ENCODE results near the gene ZNF776. TPM values are rescaled to one million over a fixed set of nuclear protein-coding genes. Genes with fewer than 3 reads are reported as not detected.
"Not testable (repeated sequence)": the region's sequence is repeated elsewhere in the genome, so short reads cannot be mapped to it uniquely, and the experiment has no call there.

Gene ZNF776
- 8.9 and 12.1 TPM in 2 replicates for polyA plus RNA-seq (2014; cell fraction: cytosol; rRNA removed)
- 10.6 and 12.8 TPM in 2 replicates for polyA plus RNA-seq (2014; cell fraction: nucleus; rRNA removed)

GRCh38 chr19:57746580-57747471, at the start of gene ZNF776:
ZNF776 (plus strand) TSS chr19:57746815; CDS start chr19:57747059, 244 bp downstream.
- DNase-seq (ENCODE audit: low spot score) = peak; percentile 84

- no peak for DNase-seq (ENCODE audit: low spot score)
Measured at GRCh38 chr19:57701625-57702024, 45.0 kb upstream of the ZNF776 start.

GRCh38 chr19:57706346-57706745, 40.3 kb upstream of the ZNF776 start:
- DNase-seq (ENCODE audit: low spot score) = no peak

GRCh38 chr19:57708641-57709361, 37.8 kb upstream of the ZNF776 start, which contains the start of gene ZNF154:
ZNF154 (minus strand) TSS chr19:57709204; CDS start chr19:57708971, 233 bp downstream.
- no peak for DNase-seq (ENCODE audit: low spot score)

DNA sequence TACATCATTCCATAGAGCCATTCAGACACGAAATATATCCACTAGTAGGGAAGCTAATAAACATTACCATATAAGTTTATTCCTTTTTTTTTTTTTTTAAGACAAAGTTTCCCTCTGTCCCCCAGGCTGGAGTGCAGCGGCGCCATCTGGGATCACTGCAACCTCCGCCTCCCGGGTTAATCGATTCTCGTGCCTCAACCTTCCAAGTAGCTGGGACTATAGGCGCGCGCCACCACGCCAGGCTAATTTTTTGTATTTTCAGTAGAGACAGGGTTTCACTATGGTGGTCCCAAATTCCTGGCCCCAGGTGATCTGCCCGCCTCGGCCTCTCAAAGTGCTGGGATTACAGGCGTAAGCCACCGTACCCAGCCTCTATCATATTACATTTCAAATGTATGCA, 37.0 kb upstream of the ZNF776 start:
- DNase-seq (ENCODE audit: low spot score) = no peak

GRCh38 chr19:57712222-57712621, 34.4 kb upstream of the ZNF776 start:
- no peak for DNase-seq (ENCODE audit: low spot score)

DNA sequence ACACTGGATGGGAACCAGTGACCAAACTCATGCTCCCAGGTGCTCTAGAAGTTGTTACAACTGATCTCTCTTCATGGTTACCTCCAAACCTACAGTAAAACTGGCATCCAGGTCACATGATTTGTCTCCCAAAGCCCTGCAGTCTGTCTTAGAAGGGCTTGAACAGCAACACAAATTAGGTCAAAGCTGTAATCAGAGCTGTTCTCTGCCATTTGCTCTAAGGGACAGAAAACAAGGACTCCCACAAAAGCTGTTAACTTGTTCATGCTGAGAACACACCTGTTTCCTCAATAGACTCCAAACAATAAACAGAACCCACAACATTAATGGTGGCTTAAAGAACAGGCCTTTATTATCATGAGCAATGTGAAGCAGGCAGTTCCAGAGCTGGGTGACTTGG, 27.2 kb upstream of the ZNF776 start:
- DNase-seq (ENCODE audit: low spot score) = no peak

DNA sequence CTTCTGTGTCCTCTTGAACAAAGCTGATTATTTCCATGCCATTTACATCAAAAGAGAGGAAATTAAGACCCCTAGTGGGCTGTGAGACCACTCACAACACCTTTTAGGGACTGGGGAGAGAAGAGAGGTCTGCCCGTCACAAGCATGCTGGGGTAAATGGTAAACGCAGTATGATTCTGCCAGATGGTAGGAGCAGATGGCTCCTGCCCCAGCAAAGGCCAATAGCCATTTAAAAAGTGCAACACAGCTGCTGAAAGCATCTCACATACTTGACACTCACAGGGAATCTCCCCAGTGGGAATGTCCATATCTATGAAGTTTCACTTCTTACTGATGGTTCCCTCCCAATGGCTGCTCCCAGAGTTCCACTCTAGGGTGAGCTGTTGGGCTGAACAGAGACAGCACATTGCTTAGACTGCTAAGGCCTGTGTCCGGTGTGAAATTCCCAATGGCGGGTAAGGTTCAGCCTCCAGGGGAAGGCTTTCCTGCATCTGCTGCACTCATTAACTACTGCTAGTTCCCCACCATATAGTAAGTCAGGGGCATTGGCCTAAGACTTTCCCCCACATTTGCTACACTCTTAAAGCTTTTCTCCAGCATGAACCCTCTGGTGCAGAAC, 26.6 kb upstream of the ZNF776 start:
- DNase-seq (ENCODE audit: low spot score) = no peak

DNA sequence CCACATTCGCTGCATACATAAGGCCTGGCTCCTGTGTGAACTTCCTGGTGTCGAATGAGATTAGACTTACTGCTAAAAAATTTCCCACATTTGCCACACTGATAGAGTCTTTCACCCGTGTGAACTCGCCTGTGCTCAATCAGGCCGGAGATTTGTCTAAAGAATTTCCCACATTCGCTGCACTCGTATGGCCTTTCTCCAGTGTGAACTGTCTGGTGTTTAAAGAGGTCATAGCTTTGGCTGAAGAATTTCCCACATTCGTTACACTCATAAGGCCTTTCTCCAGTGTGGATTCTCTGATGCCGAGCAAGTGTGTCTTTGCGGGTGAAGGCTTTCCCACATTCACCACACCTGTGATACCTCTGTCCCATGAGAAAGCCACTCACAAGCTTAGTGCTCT, 25.7 kb upstream of the ZNF776 start:
- no peak for DNase-seq (ENCODE audit: low spot score)

DNA sequence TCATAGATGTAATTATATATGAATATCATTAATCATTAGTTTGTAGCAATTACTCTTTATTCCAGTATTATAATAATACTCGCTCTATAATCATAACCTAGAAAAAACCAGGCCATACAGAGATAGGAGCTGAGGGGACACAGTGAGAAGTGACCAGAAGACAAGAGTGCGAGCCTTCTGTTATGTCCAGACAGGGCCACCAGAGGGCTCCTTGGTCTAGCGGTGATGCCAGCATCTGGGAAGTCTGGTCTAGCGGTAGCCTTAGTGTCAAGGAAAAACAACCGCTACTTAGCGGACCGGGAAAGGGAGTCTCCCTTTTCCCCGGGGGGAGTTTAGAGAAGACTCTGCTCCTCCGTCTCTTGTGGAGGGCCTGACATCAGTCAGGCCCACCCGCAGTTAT, 8.3 kb upstream of the ZNF776 start:
- not testable (repeated sequence) for DNase-seq (ENCODE audit: low spot score)

DNA sequence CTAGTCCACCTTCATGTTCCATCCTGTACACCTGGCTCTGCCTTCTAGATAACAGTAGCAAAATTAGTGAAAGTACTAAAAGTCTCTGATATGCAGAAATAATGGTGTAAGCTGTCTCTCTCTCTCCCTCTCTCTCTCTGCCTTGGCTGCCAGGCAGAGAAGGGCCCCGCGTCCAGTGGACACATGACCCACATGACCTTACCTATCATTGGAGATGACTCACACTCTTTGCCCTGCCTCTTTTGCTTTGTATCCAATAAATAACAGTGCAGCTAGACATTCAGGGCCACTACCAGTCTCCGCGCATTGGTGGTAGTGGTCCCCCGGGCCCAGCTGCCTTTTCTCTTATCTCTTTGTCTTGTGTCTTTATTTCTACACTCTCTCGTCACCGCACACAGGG, 7.8 kb upstream of the ZNF776 start:
- DNase-seq (ENCODE audit: low spot score) = not testable (repeated sequence)

- no peak for DNase-seq (ENCODE audit: low spot score)
Measured at GRCh38 chr19:57747472-57747807, 825 bp downstream of the ZNF776 start.

GRCh38 chr19:57748029-57748428, 1.4 kb downstream of the ZNF776 start:
- no peak for DNase-seq (ENCODE audit: low spot score)

DNA sequence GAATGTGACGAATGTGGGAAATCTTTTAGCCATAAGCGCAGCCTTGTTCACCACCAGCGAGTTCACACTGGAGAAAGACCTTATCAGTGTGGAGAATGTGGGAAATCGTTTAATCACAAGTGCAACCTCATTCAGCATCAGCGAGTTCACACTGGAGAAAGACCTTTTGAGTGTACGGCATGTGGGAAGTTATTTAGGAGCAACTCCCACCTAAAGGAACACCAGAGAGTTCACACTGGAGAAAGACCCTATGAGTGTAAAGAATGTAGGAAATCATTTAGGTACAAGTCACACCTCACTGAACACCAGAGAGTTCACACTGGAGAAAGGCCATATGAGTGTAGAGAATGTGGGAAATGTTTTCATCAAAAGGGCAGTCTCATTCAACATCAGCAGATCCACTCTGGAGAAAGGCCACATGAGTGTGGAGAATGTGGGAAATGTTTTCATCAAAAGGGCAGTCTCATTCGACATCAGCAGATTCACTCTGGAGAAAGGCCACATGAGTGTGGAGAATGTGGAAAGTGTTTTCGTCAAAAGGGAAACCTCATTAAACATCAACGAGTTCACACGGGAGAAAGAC, 7.6 kb downstream of the ZNF776 start:
- no peak for DNase-seq (ENCODE audit: low spot score)

GRCh38 chr19:57755031-57755430, 8.4 kb downstream of the ZNF776 start:
- no peak for DNase-seq (ENCODE audit: low spot score)

- no peak for DNase-seq (ENCODE audit: low spot score)
Measured at GRCh38 chr19:57757941-57758340, 11.3 kb downstream of the ZNF776 start.

- no peak for DNase-seq (ENCODE audit: low spot score)
Measured at GRCh38 chr19:57759096-57759495, 12.5 kb downstream of the ZNF776 start.

GRCh38 chr19:57769345-57770131, 22.9 kb downstream of the ZNF776 start, which contains the start of gene ZNF586:
ZNF586 (plus strand) TSS chr19:57769676; CDS start chr19:57769843, 167 bp downstream.
- peak; percentile 86 for DNase-seq (ENCODE audit: low spot score)

- DNase-seq (ENCODE audit: low spot score) = no peak
Measured at GRCh38 chr19:57771417-57771816, 24.8 kb downstream of the ZNF776 start.

GRCh38 chr19:57773488-57773887, 26.9 kb downstream of the ZNF776 start:
- DNase-seq (ENCODE audit: low spot score) = no peak

- DNase-seq (ENCODE audit: low spot score) = no peak
Measured at GRCh38 chr19:57776764-57777296, 30.2 kb downstream of the ZNF776 start.
